GM13976 (cell line): ENCODE results near the gene PRSS36.
A peak's percentile ranks its signal among the peaks of the same experiment; 100 is the strongest.
"Not testable (repeated sequence)": the region's sequence is repeated elsewhere in the genome, so short reads cannot be mapped to it uniquely, and the experiment has no call there.

Experiments
- DNase-seq: peaks from one replicate; pipeline ENCODE4 v3.0.0; 2012; ENCODE audit warnings: low spot score
- CTCF ChIP-seq: IDR thresholded peaks from 2 replicates; pipeline ENCODE4 v1.5.1; 2012; ENCODE audit warnings: borderline replicate concordance, mild to moderate bottlenecking; ENCODE audit not compliant: insufficient read depth; ENCODE audit errors: extremely low read depth, missing control alignments, control extremely low read depth
- in situ Hi-C: fragments of 300-500 bp; cut with MboI; formaldehyde crosslinking; loops from one replicate; pipeline ENCODE4 v1.12.0; 2022; ENCODE audit warnings: low sequenced_read_pairs, mixed read lengths, inconsistent platforms; ENCODE audit not compliant: unreplicated experiment

Gene PRSS36

GRCh38 chr16:31177136-31177535 is 27.3 kb upstream of the PRSS36 start:
- DNase-seq, result no peak
- in situ Hi-C loops, result loop anchor here (25.0 kb wide), 1 partner anchor 185 kb away; the partner anchor contains the start of gene ITGAX
- no peak for TF ChIP-seq CTCF

DNA sequence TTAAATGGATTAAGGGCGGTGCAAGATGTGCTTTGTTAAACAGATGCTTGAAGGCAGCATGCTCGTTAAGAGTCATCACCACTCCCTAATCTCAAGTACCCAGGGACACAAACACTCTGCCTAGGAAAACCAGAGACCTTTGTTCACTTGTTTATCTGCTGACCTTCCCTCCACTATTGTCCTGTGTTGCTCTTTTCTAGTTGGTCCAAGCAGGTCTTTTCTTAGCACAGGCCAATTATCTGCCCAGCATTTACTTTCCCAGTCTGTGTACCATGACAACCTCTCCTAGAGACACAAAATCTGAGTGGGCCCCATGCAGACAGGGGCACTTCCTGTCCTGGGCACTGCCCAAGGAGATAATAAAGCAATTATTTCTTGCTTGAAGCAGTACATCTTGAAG is 20.2 kb upstream of the PRSS36 start:
- in situ Hi-C loops, DNase-seq: not testable (repeated sequence)

DNA sequence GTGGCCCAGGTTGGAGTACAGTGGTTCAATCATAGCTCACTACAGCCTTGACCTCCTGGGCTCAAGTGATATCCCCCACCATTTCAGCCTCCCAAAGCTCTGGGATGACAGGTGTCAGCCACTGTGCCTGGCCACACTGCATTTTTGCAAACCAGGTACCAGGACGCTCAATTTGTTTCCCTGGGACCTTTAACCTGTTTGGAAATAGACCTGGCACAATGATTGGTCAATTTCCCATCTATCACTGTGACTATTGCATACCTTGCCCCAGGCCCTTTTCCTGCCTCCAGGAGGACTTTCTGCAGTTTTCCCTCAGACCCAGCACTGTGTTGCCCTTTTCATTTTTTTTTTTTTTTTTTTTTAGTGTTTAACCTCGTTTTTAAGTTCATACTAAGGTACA is 19.0 kb upstream of the PRSS36 start:
- DNase-seq, result no peak
- in situ Hi-C loops, result no loop called here

DNA sequence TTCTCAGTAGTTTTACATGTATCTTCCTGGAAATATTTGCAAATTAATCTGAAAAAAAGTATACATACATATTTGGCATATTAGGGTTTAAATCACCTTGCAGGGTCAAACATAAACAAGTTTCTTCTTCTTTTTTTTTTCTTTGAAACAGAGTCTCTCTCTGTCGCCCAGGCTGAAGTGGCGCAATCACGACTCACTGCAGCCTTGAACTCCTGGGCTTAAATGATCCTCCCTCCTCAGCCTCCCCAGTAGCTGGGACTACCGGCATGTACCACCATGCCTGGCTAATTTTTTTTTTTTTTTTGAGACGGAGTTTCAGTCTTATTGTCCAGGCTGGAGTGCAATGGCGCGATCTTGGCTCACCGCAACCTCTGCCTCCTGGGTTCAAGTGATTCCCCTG is 17.4 kb upstream of the PRSS36 start:
- in situ Hi-C loops, result no loop called here
- TF ChIP-seq CTCF, result no peak
- no peak for DNase-seq

More for the DNA sequence above, 19.0 kb upstream of the PRSS36 start:
- TF ChIP-seq CTCF, result no peak

DNA sequence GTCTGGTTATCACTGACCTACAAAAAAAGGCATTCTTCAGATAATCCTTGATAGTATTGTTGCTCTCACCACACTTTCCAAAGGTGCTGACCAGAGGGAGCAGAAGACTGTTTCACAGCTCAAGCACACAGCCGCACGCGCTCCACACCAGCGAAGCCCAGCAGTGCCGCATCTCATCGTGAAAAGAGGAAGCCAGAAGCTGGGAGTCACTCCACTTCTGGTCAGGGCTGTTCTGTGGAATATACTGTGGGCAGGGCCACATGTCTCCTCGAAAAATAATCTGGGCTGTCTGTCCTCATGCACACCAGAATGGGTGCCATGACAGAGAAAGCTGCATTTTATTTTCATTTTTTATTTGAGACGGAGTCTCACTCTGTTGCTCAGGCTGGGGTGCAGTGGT is 7.3 kb upstream of the PRSS36 start:
- in situ Hi-C loops, result no loop called here
- TF ChIP-seq CTCF, result no peak
- no peak for DNase-seq

- in situ Hi-C loops, result not testable (repeated sequence)
Observed at GRCh38 chr16:31150976-31151375, 1.1 kb upstream of the PRSS36 start.

DNA sequence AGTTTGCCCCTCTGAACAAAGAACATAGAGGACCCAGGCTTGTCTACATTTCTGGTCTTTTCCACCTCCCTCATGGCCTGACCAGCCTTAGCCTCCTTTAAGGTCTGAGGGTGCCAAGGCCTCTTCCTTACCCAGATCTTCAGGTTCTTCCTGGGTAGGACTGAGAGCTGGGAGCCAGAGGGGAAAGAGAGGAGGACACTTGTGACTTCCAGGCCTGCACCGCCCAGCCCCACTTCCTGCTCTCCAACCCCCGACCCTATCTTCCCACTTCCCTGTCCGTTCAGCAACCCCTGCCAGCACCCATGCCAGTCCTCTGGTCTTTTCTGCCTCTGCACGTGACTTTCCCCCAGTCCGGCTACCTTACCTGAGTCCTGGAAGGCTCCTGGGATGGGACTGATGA is 534 bp downstream of the PRSS36 start:
- DNase-seq, result peak; percentile 23
- in situ Hi-C loops, result no loop called here
- TF ChIP-seq CTCF, result no peak

More at GRCh38 chr16:31150976-31151375, 1.1 kb upstream of the PRSS36 start:
- DNase-seq, result not testable (repeated sequence)

DNA sequence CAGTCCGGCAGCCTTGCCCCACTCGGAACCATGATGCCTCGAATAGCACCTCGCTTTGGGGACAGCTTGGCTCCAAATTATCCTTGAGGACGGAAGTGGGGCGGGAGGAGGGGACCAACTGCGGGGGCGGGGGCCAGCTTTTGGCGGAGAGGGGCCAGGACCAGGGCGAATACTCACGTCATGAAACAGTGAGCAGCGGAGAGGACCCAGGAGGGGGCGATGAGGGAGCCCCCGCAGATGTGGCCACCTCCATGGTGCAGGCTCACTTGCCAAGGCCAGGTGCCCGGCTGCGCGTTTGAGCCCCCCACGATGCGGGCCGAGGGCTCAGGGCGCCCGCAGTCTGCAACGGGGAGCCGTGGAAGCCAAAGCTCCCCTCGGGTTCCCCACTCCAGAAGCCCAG is 970 bp downstream of the PRSS36 start:
- no peak for TF ChIP-seq CTCF
- DNase-seq, result no peak
- in situ Hi-C loops, result no loop called here
